GM19397 (cell line): ENCODE measurements around the gene NCKAP5L.

Experiments used
- ATAC-seq: cut with Tn5 transposase; IDR thresholded peaks from one replicate; pipeline ENCODE4 v1.9.1; 2021; ENCODE audit warnings: mild to moderate bottlenecking, moderate library complexity; ENCODE audit not compliant: unreplicated experiment

Gene NCKAP5L

DNA sequence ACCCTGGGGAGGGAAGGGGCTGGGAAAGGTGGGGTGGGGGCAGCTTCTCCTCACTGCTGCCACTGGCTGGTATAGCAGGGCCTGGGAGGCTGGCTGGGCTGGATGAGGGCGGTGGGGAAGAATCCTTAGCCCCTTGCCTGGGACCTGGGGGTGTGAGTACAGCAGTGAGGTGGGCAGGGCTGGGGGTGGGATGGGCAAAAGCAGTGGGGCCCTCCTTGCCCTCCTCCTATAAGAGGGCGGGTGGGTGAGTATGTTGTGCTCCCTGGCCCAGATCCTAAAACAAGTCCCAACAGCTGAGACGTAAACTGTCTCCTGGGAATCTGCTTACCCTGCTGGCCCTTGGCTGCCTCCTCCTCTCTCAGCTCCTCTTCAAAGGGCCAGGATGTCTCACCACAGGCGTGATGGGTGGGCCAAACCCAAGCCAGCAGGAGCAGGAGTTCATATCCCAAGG is 2.2 kb downstream of the NCKAP5L start:
- no peak for ATAC-seq

DNA sequence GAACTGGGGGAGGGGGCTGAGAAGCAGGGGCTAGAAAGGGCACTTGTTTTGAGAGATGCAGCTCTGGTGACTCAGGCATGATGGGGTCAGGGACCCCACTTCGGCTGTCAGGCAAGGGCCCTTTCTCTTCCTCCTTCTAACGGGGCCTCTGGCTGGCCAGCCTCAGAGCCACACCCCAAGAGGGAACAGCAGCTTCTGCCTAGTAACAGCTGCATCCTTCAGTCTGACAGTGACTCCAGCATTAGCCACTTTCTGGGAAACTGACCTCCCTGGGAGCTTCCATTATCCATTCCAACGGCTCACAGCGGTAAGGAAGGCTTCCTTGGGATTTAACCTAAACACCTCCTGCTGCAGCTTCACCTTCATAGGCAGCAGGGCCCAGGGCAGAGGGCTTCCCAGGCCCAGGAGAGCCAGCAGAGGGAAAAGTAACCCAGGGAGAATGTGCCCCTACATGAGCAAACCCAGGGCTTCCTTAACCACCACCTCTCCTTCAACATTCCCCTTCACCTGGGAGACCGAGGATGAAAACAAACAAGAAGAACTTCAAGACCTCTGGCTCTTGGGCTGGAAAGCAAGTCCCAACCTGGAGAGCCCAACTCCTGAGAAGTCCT is 2.7 kb downstream of the NCKAP5L start:
- no peak for ATAC-seq

DNA sequence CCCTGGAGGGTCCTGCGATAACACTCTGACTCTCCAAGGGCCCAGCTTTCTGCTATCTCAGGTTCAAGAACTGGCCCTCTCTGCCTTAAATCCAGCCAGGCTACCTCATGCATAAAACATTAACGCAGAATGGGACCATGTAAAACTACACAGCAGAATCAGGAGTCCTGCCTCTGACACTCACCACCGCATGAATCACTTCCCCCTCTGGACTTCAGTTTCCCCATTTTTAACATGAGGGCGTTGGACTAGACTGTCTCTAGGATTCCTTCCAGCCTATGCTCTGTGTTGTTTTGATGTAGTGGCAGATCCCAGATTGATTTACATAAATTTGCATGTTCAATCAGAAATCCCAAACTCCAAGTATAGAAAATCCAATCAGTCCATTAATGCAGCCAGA is 3.3 kb downstream of the NCKAP5L start:
- no peak for ATAC-seq

DNA sequence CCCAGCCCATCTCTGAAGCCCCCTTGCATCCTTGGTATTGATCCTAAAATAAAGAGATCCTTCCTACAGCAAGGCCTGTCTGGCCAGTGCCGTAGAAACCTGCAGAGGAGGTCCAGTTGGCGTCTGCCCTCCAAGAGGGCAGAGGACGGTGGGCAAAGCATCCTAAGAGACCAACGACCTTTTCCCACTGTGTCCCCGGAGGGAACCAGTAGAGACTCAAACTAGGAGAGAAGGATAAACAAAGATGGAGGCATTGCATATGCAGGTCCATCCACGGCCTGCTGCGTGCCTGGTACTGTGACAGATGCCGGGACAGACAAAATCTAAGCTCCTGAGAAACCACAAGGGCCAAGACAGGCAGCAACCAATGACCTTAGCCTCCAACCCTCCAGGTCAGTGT is 3.8 kb downstream of the NCKAP5L start:
- no peak for ATAC-seq

DNA sequence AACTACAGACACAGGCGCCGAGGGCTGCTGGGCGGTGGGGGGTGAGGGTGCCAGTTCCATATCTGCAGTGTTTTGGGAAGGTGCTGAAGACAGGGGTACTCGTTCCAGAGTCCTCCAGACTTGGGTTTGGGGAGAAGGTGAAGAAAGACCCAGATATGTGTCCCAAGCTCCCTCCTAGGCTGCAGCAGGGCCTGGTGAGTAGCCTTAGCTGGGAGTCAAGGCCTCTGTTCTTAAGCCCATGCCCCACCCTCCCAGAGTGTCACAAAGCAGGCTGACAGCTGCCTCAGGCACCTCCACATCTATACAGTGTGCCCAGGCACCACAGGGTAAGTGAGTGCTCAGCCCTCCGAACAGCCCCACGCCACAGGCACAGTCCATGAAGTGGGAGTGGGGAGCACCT is 4.3 kb downstream of the NCKAP5L start:
- no peak for ATAC-seq

DNA sequence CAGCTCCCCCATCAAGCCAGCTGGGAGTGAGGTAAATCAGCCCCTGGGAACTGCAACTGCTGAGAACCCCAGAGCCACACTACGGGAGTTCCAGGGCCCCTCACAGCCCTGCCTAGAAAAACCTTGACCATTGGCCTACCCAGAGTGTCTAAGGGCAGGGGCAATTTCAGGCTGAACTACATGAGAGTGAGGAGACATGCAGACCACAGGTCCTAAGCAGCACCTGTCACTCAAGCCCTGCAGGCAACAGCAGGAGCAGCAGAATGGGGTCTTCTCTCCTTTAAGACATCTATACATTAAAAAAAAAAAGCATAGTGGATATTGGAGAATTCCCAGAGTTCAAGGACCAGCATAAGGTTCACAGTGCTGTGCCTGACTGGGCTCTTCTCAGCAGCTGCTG is 4.9 kb downstream of the NCKAP5L start:
- ATAC-seq: no peak

DNA sequence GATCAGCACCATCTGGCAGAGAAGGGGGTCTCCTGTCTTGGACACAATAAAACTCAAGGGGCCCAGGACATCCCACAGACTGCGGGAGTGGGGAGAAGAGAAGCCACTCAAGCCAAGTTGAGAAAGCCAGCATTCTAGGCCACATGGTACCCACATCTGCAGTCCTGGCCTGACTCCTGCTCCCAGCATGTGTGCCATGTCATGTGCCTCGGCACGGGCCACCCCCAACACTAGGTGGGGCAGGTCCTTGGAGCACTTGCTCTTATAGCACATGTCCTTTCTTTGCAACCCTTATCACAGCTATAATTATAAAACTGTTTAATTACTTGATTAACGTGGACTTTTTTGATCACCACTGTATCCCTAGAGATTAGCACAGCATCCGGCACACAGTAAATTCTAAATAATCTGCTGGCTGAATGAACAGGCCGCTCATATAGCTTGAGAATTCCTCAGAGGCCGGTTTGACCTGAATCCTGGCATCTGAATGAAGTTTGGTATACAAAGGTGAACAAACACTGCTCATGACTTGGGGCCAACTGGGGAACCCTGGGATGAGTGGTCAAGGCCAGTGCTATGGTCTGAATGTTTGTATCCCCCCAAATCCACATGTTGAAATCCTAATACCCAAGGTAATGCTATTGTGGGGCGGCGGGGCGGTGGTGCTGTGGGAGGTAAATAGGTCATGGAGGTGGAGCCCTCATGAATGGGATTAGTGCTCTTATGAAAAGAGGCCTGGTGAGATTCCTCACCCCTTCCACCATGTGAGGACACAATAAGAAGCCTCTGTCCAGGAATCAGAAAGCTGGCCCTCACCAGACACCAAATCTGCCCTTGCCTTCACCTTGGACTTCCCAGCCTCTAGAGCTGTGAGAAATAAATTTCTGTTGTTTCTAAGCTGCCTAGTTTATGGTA is 6.6 kb downstream of the NCKAP5L start:
- ATAC-seq: no peak

DNA sequence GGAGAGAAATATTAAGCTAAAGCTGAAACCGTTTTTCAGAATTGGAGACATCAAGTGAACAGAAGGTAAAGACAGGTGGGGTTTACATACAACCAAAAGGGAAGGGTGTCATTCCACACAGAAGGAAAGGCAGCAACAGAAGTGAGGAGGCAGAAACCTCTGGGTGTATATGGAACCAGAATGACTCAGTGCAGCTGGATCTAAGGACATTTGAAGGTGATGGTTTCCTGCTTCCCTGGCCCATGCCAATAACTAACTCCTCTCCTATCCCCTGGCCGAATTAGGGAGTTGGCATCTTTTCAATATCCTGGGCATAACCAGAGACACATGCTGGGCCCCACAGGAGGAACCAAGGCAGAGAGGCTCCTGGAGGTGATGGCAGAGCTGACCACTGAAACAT is 8.4 kb downstream of the NCKAP5L start:
- ATAC-seq: no peak

DNA sequence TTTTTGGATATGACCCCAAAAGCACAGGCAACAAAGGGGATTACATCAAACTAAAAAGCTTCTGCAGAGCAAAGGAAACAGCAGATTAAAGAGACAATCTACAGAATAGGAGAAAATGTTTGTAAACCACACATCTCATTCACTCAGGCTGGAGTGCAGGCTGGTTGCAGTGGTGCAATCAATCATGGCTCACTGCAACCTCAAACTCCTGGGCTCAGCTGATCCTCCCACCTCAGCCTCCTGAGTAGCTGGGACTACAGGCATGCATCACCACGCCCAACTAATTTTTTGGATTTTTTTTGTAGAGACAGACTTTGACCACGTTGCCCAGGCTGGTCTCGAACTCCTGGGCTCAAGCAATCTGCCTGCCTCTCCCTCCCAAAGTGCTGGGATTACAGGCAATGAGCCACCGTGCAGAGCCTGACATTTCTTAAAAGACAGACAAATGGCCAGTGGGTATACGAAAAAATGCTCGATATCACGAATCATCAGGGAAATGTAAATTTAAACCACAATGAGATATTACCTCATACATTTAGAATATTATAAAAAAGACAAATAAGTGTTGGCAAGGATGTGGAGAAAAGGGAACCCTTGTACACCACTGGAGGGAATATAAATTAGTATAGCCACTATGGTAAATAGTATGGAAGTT is 9.8 kb downstream of the NCKAP5L start:
- ATAC-seq: no peak

DNA sequence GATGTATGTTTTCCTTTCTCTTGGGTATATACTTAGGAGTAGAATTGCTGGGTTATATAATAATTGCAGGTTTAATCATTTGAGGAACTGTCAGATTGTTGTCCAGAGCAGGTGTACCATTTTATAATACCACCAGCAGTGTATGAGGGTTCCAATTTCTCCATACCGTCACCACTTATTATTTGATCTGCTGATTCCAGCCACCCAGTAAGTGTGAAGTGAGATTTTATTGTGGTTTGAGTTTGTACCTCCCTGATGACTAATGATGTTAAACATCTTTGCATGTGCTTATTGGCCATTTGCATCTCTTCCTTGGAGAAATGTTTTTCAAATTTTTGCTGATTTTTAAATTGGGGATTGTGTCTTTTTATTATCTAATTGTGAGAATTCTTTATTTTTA is 15.1 kb downstream of the NCKAP5L start:
- no peak for ATAC-seq

DNA sequence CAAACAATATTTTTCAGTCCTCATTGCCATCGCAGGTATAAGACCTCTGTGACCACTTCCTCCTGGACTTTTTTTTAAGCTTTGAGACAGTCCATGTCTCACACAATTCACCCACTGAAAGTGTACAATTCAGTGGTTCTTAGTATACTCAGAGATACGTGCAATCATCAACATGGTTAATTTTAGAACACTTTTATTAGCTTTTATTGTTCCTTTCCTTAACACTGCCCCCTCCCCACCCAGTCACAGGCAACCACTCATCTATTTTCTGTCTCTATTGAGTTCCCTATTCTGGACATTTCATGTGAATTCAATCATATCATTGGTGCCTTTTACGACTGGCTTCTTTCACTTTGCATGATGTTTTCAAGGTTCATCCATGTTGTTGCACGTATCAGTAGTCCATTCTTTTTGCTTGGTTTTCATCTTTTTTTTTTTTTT is 16.2 kb downstream of the NCKAP5L start:
- no peak for ATAC-seq

DNA sequence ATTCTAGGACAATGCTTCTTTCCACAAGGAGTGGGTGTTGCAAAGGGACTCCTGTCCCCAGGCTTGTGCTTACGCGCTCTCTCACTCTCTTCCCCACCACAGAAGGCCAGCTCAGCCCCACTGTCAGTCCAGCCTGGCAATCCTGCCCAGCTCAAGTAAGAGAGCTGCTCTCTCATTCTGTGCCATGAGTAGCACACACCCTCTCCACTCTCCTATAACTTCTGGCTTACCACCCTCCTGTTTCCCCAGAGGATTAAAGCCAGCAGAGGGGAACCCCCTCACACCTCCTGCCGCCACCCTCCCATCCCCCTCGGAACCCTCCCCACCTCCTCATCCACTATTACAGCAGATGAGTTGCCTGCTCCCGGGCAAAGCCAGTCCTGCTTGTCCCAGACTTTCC is 17.1 kb downstream of the NCKAP5L start:
- ATAC-seq: no peak

DNA sequence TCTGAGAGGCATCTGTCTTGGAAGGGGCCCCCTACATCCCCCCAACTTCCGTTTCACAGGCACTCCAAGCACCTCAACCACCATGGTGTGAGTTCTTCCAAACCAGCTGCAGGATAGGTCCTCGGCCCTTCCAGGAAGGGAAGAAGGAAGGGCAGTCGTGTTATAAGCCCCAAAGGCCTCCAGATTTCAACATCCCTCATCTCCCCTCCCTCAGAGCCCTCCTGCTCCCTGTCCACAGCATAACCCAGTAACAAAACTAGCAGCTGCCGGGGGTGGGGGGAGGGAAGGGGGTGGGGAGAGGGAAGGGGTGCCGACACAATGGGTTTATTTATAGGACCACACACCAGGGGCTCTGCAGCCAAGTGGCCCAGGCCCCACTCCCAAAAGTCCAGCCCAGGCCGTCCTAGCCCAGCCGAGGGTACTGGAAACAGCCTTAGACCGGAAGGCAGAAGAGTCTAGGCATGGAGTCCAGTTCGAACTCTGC is 18.3 kb downstream of the NCKAP5L start:
- no peak for ATAC-seq

DNA sequence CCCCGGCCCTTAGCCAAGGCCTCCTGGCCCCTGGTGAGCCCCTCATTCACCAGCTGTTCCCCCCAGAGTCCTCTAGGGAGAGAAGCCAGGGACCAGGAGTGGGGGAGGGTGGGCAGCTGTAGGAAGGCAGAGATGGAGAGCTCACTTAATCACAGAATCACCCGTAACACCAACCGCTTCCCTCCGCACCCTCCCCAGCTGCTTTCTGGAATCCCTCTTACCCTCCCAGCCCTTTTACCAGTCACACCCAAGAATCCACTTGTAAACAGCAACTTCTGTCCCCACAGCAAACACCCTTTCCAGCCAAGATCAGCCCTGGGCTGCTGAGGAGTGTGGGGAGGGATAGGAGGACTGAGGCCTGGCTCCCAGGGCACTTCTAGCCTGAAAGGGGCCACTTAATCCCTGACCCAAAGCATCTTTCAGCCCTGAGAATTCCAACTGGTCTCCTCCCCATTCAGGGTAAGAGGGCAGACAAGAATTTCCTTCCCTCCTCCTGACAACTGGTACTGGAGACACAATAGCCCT is 18.8 kb downstream of the NCKAP5L start:
- ATAC-seq: no peak

DNA sequence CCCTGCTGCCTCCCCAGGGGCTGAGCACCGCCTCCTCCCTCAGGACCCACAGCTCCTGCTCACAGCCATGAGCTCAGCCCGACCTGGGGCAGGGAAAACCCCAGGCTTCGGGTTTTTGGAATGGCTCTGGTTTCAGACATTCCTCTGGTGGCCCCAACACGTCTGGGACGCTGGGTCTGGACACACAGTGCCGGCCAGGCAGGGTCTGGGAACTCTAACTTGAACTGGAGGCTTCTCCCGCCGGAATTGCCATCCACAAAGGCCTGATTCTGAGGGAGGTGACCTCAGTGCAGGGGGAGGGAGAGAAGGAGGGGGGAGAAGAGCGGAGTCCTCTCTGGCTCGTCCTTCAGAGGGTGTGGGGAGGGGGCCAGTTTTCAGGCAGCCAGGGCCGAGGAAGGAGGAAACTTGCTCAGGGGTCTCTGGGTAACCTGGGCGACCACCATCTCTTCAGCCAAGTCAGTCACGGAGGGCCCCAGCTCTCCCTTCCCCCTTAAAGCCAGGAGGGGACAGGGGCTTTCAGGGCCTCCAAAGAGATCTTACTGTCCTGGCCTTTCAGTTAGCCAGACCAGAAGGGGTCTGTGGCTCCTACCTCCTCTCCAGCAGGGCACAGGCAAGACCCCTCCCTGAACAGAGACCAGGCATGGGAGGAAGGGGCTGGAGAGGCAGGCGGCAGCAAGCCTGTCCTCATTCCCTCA is 19.4 kb downstream of the NCKAP5L start:
- no peak for ATAC-seq

DNA sequence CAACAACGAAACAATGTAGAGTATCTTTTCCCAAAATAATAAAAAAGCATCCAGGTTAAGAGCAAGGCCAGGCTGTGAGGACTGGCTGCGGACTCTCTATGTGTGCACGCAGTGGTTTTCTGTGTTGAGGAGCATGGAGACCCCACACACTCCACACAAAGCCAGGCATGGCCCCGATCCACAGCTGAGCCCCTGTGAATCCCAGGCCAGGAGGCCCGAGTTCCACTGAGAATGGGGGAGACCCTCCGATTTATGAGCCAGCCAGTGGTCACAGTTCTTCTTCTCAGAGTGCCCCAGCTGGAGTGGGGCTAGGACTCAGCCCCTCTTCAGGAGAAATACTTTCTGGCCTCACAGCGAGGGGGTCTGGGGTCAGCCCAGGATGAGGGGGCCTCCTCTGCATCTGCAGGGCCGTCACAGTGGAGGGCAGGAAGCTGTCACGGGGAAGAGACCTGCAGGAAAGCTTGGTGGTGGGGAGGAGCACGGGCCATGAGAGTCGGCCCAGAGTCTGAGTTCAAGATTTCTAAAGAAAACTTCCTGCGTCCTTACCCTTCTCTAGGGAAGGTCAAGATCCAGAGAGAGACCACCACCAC is 20.1 kb downstream of the NCKAP5L start:
- no peak for ATAC-seq

DNA sequence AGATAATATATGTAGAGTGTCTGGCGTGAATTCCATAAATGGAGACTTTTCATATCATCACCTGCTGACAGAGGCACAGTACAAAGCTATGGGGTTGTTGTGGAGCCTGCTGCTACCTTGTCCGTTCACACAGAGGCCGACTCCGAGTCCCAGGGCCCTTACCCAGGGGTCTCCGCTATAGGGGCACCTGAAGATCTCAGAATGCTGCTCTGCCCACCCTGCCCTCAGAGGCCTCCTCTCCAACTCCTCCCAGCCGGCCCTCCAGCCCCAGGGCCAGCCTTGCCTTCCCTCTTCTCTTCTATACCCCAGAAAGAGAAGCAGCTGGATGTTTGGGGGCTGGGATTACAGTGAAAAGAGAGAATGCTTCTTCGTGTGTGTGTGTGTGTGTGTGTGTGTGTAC is 21.3 kb downstream of the NCKAP5L start:
- no peak for ATAC-seq

DNA sequence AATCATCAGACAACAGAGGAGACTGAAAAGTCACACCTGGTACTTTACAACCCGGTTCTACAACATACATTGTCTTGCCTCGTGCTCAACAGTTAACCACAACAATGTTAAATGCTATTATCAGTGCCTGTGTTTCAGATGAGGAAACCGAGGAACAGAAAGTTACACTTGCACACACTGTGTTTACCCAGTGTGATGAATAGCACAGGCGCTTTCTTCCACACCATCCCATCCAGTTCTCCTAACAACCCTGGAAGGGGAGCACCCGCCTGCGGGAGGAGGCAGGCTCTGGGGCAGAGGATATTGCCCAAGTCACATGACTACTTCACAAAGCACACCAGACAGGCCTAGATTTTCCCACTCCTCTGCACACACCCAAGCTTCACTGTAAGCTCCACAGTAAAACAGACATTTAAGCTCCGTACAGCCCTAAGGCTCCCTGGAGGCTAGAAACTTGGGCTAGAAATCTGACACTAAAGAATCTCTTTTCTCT is 21.8 kb downstream of the NCKAP5L start:
- ATAC-seq: no peak

DNA sequence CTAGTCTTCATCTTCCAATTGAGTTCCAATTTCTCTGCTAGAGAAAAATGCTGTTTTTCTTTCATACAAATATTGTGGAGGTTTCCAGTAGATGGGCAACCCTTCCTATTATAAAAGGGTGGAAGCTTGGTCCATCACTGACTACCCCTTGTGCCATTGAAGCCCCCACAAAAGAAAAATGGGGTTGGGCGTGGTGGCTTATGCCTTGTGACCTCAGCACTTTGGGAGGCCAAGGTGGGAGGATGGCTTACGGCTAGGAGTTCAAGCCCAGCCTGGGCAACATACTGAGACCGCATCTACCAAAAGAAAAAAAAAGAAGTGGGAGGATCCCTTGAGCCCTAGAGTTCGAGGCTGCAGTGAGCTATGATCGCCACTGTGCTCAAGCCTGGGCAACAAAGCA is 22.8 kb downstream of the NCKAP5L start:
- ATAC-seq: no peak

DNA sequence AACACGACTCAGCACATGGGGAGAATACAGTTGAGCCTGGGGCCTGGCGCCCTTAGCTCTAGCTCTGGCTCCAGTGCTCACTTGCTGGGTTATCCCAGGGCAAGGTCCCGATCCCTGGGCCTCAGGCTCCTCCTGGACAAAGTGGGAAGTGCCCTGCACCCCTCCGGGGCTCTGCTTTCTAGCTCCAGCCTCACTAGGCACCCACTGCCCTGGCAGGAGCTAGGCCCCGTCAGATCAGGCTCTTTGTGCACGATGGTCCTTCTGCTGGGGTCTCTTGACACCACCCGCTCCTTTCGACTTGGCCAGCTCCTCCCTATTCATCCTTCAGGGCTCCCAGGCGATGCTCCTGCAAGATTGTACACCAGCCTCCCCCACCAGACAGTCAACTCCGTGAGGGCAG is 23.4 kb downstream of the NCKAP5L start:
- ATAC-seq: no peak
